Iris pigment epithelial cell (primary cell): ENCODE data around the gene OR5A2.
"Not testable (repeated sequence)": the region's sequence is repeated elsewhere in the genome, so short reads cannot be mapped to it uniquely, and the experiment has no call there.

Experiments
- DNase-seq: peaks from one replicate; pipeline ENCODE4 v3.0.0-alpha.2; 2011; ENCODE audit warnings: low read depth

OR5A2 gene

GRCh38 chr11:59426361-59427067 lies at the start of gene OR5A2:
Gene OR5A2, minus strand, starts transcription at chr11:59426413. Its CDS starts 3,460 bp downstream, at chr11:59422953.
- DNase-seq: no peak

DNA sequence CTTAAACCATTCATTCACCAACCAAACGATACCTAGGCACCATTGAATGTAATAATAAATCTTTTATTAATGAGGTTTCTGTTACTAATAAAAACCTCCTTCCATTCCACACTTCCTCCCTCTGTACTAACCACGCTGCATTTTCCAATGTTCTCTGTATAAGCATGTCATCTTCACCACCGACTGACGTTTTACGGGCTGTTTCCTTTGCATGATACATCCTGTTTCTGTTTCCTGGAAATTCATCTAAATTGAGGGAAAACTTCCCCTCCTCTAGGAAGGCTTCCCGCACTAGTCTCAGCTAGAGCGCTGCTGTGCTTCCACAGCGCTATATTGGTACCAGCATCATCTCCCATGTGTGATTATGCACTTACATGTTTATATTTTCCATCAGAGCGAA lies 49.0 kb upstream of the OR5A2 start:
- DNase-seq: no peak

DNA sequence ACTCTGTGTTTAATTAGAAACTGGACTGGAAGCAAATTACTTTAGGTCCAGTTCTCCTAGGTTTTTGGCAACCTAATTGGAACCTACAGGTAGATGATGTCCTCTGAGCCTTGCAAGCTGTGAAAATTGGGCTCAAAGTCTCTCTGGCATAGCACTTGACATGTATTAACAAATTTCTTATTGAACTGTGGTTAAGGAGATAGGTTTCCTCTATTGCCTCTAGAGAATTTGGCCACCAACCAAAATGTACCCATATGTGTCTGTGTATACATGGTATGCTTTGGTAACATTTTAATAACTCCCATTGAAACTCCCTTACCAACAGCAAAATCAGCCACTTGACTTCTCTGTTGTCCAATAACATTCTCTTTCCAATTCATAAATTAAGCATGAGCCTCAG lies 46.8 kb upstream of the OR5A2 start, which contains the start of gene OR4D10:
TSS of gene OR4D10 (plus strand) at position 301 of the 400 bp plus-strand sequence. CDS start 4,115 bp downstream, outside the sequence.
- no peak for DNase-seq

DNA sequence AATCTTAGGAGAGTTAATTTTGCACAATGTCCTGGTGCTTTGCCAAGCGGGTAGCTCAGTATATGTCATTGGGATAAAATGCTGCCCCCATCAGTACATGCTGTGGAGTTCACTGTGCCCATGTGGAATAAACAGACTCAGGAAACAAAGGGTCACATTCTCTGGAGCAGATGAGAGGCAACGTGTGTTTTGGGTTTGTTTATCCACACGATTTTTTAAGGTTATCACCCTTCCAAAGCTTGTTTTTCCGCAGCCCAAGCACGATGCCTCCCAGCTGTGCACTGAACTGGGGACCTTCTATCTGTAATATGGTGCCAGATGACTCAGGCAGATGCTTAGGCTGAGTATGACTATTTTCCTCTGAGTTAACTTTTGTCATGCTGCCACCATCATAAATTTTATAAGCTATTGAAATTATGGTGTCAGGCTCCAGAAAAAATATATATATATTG lies 37.0 kb upstream of the OR5A2 start:
- DNase-seq: no peak

DNA sequence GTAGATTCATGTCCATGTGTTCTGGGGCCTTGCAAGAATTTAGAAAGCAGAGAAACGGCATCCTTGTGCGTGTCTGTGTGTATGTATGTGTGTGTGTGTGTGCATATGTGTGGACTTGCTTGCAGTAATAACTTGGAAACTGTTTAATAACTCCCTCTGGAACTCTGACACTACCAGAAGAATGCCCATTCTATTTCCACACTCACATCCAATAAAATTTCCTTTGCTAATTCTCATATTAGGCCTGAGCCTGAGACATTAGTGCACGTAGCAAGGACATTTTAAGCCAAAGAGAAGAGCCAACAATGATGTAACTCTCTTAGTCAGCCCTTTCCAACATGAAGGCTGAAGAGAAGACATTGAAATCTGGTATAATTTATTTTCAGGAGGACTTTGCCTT lies 33.7 kb upstream of the OR5A2 start:
- no peak for DNase-seq

- no peak for DNase-seq
These were observed 30.4 kb upstream of the OR5A2 start, which contains the start of gene OR4D6 for GRCh38 chr11:59456661-59457060. Gene OR4D6, plus strand, starts transcription at chr11:59456961. Its CDS starts 0 bp downstream, at chr11:59456961.

- no peak for DNase-seq
These were observed 22.3 kb upstream of the OR5A2 start for GRCh38 chr11:59448484-59448883.

GRCh38 chr11:59445624-59446023 lies 19.4 kb upstream of the OR5A2 start:
- DNase-seq: not testable (repeated sequence)

GRCh38 chr11:59437770-59438169 lies 11.6 kb upstream of the OR5A2 start:
- no peak for DNase-seq

DNA sequence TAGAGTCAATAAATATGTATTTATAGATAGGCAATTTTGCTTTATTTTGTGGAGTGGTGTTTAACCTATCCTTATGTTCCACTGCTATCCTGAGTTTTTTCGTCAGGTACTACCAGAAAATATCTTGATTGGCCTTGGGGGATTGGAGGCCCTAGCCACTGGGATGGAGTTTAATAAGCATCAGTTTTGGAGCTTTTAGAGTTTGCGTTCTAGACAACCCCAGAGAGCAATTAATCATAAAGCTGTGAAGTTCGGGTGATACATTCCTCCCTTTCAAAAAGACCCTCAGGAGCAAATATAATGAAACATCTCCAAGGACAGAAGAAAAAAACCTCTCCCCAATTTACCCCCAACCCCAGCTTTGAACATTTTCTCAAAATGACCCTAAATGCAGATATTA lies 10.0 kb upstream of the OR5A2 start, which contains the start of gene OR5A1:
TSS of gene OR5A1 (plus strand) at position 301 of the 400 bp plus-strand sequence. CDS start 6,700 bp downstream, outside the sequence.
- no peak for DNase-seq

- peak; percentile 39 for DNase-seq
These were observed 3.8 kb upstream of the OR5A2 start for GRCh38 chr11:59429924-59430516.

DNA sequence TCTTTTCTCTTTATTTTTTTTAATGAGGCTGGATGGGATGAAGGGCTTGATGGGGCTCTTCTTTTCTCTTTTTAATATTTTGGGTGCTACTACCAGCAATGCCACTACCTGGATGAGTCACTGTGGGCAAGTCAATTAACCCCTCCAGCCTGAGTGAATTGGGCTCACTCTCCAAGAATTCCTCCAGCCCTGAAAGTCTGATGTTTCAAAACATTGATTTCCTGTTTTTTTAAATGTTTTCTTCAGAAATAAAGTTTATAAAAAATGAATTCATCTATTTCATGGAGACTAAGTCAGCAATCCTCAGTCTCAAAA lies 812 bp upstream of the OR5A2 start:
- DNase-seq: no peak

DNA sequence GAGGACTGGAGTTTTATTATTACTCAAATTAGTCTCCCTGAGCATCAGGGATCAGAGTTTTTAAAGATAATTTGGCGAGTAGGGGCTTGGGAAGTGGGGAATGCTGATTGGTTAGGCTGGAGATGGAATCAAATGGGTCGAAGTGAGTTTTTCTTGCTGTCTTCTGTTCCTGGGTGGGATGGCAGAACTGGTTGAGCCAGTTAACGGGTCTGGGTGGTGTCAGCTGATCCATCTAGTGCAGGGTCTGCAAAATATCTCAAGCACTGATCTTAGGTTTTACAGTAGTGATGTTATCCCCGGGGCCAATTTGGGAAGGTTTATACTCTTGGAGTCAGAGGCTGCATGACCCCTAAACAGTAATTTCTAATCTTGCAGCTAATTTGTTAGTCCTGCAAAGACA lies 1.1 kb downstream of the OR5A2 start:
- no peak for DNase-seq

DNA sequence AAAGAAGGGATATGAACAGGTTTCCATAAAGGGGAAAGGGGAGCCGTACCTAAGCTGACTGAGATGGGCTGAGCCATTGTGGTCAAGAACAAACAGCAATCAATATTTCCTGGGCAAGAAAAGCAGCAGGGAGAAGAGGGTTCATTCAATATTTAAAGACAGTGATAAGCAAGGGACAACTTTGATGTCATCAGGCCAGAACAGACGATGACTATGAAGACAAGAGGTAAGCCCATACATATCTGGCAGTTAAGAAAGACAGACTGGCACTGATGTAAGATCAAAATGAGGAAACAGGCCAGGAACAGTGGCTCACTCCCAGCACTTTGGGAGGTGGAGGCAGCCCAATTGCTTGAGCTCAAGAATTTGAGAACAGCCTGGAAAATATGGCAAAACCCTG lies 2.4 kb downstream of the OR5A2 start:
- no peak for DNase-seq

GRCh38 chr11:59418156-59418555 lies 8.1 kb downstream of the OR5A2 start:
- DNase-seq: no peak

GRCh38 chr11:59417023-59417422 lies 9.2 kb downstream of the OR5A2 start:
- no peak for DNase-seq

- DNase-seq: no peak
These were observed 9.6 kb downstream of the OR5A2 start for GRCh38 chr11:59416613-59417012.

- DNase-seq: no peak
These were observed 11.1 kb downstream of the OR5A2 start for GRCh38 chr11:59415111-59415510.

- DNase-seq: no peak
These were observed 12.6 kb downstream of the OR5A2 start for GRCh38 chr11:59413646-59414045.

DNA sequence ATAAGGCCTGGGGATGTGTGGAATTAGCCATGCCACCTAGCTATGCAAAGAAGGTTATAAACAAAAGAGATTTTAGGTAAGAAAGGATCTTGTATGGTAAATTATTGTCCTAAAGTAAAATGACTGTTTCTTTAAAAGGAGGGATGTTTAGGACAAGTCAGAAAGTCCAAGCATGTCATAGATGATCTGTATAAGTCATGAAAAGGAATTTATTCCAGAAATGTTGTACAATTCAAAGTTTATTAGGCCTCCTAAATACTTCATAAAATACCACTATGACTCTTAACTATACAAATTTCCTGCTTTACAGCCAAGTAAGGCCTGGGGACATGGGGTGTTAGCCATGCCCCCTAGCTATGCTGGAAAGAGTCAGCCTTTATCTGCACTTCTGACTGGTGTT lies 22.7 kb downstream of the OR5A2 start:
- no peak for DNase-seq

- no peak for DNase-seq
These were observed 25.0 kb downstream of the OR5A2 start for GRCh38 chr11:59401262-59401552.

DNA sequence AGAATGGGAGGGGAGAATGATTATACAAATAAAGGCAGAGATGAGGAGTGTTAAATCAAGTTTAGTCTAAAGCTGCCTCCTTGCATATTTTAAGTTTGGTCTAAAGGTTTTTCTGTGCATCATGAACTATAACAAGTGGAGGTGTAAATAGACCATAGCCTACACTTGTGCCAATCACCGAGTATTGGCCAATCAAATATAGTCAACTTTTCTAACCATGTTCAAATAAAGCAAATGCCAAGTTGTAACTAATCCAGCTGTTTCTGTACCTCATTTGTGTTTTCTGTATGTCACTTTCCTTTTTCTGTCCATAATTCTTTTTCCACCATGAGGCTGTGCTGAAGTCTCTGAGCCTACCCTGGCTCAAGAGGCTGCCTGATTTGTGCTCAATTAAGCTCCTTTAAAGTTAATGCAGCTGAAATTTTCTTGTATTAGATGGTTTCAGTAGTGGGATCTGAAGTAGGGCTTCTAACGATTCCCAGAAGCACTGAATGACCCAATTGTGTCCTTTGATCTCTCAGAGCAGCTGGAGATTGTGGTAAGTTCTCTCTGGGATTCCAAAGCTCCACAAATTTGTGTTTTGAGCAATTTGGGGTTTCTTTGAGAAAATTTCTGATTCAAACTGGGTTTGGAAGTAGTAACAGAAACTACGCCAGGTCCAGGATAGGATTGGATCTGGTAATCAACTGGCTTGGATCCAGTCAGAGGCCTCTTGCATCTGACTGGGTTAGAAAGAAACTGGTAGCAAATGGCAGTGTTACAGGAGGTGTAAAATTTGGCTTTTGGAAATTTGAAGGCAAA lies 25.6 kb downstream of the OR5A2 start:
- no peak for DNase-seq

GRCh38 chr11:59394186-59394585 lies 32.0 kb downstream of the OR5A2 start:
- no peak for DNase-seq
